ENCODE measurements around the gene LIN28A.

The LIN28A gene

DNA sequence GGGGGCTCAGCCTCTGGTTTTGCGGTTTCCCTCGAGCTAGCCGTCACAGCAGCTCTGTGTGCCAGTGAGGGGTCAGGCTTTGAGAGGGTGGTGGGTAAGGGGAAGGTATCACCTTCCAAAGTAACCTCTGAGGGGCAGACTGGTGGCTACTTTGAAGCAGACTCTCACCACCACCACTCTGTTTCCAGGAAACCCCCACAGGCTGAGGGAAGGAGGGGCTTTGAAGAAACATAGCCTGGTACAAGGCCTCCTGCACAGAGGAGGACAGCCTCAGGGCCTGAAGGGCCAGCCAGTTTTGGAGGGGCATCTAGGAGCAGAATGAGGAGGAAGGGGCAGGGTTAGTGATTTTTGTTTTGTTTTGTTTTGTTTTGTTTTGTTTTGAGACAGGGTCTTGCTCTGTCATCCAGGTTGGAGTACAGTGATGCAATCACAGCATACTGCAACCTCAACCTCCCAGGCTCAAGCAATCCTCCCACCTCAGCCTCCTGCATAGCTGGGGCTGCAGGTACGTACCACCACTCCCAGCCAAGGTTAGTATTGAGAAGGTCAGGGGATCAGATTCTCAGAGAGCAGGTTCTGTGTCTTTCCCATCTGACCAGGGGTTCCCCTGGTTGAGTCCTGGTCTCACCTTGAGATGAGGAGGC lies 20.9 kb upstream of the LIN28A start:
- Histone ChIP-seq H3K36me3 (ENCODE audit: insufficient read depth, low read length) (no peaks in the 10 kb centered on the region), H3K4me3 (ENCODE audit: low read length) (no peak overlapping the region), H3K9ac (ENCODE audit: low read depth, low read length) (no peak overlapping the region), H3K27me3 (ENCODE audit: control insufficient read depth, insufficient read depth, low read length) (peaks cover 25% of the 10 kb centered on the region), H3K4me1 (ENCODE audit: control insufficient read depth, insufficient read depth, low read length) (peaks cover 12% of the 10 kb centered on the region), H3K4me2 (ENCODE audit: low read length) (no peak overlapping the region), H3K9me3 (replicated peaks; ENCODE audit: low read length) (no peaks in the 10 kb centered on the region)

DNA sequence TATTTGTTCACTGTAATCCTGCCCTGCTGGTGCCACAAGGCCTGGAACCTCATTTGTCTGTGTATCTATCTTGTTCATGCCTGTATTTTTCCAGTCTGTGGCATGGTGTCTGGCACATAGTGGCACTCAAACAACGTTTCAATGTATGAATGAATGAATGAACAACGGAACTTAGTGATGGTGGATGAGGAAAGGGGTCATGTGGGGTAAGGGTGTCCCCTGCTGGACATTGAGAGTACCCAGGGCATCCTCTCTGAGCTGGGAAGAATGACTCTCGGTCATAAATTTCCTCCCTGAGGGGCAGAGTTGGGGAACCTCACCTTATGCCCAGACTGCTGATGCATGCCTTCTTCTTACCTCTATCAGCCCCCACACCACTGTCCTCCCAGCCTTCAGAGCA lies 19.2 kb upstream of the LIN28A start:
- Histone ChIP-seq H3K9ac (ENCODE audit: low read depth, low read length) (no peak overlapping the region), H3K36me3 (ENCODE audit: insufficient read depth, low read length) (no peaks in the 10 kb centered on the region), H3K4me2 (ENCODE audit: low read length) (no peak overlapping the region), H3K4me3 (ENCODE audit: low read length) (no peak overlapping the region), H3K27me3 (ENCODE audit: control insufficient read depth, insufficient read depth, low read length) (peaks cover 27% of the 10 kb centered on the region), H3K4me1 (ENCODE audit: control insufficient read depth, insufficient read depth, low read length) (peaks cover 7% of the 10 kb centered on the region), H3K9me3 (replicated peaks; ENCODE audit: low read length) (no peaks in the 10 kb centered on the region)

DNA sequence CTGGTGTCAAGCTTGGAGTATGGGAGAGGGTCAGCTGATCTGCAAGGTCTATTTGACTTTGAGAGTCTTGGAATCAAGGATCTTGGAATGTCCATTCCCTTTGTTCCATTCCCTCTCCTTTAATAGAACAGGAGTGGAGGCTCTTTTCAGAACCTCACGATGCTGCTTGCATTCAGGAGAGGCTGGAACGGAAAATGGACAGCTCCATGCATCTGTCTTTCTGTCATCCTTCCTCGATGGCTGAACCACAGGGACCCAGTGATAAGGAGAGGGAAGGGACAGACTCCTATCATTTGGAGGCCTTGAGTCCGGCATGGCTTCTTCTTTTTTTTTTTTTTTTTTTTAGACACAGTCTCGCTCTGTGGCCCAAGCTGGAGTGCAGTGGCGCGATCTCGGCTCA lies 14.9 kb upstream of the LIN28A start:
- no peaks in the 10 kb centered on the region for H3K36me3 ChIP-seq (ENCODE audit: insufficient read depth, low read length)
- no peak overlapping the region for H3K9ac ChIP-seq (ENCODE audit: low read depth, low read length)
- peaks cover 17% of the 10 kb centered on the region for H3K27me3 ChIP-seq (ENCODE audit: control insufficient read depth, insufficient read depth, low read length)

DNA sequence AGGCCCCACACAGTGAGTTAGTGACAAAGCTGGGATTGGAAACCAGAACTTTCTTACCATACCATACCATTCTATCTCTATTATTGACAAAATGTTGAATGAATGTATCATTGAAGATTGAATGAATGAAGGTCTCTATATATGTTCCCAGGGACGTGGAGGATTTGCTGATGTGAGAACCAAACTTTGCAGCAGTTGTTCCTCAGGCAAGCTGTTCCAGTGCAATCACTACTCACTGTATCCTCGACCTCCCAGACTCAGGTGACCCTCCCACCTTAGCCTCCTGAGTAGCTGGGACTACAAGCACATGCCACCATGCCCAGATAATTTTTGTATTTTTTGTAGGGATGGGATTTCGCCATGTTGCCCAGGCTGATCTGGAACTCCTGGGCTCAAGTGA lies 11.6 kb upstream of the LIN28A start:
- no peaks in the 10 kb centered on the region for H3K4me1 ChIP-seq (ENCODE audit: control insufficient read depth, insufficient read depth, low read length)
- no peaks in the 10 kb centered on the region for H3K9me3 ChIP-seq (replicated peaks; ENCODE audit: low read length)
- no peak overlapping the region for H3K9ac ChIP-seq (ENCODE audit: low read depth, low read length)

More for the DNA sequence above, 14.9 kb upstream of the LIN28A start:
- Histone ChIP-seq H3K9me3 (replicated peaks; ENCODE audit: low read length) (no peaks in the 10 kb centered on the region), H3K4me3 (ENCODE audit: low read length) (no peak overlapping the region), H3K4me1 (ENCODE audit: control insufficient read depth, insufficient read depth, low read length) (no peaks in the 10 kb centered on the region), H3K4me2 (ENCODE audit: low read length) (no peak overlapping the region)

DNA sequence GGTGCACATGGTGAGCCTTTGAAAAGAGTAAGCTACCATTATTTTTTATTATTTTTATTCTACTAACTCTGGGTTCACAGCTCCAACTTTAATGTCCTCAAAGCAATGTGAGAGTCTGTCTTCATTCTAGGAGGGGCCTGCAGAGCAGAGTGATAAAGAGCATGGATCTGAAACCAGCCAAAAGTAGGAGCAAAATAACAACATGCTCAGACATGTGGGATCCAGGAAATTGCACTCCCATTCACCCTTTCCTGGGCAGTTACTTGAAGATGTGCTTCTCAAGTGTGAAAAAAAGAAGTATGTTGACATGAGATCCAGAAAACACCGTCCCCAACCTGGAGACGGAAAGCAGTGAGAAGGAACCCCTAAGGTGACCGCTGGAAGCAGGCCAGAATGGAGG lies 8.7 kb upstream of the LIN28A start:
- Histone ChIP-seq H3K4me1 (ENCODE audit: control insufficient read depth, insufficient read depth, low read length) (peaks cover 3% of the 10 kb centered on the region), H3K36me3 (ENCODE audit: insufficient read depth, low read length) (no peaks in the 10 kb centered on the region), H3K9ac (ENCODE audit: low read depth, low read length) (no peak overlapping the region), H3K9me3 (replicated peaks; ENCODE audit: low read length) (no peaks in the 10 kb centered on the region), H3K27me3 (ENCODE audit: control insufficient read depth, insufficient read depth, low read length) (peaks cover 20% of the 10 kb centered on the region), H3K4me2 (ENCODE audit: low read length) (no peak overlapping the region), H3K4me3 (ENCODE audit: low read length) (no peak overlapping the region)

More for the DNA sequence above, 11.6 kb upstream of the LIN28A start:
- Histone ChIP-seq H3K36me3 (ENCODE audit: insufficient read depth, low read length) (no peaks in the 10 kb centered on the region), H3K4me3 (ENCODE audit: low read length) (no peak overlapping the region), H3K4me2 (ENCODE audit: low read length) (no peak overlapping the region), H3K27me3 (ENCODE audit: control insufficient read depth, insufficient read depth, low read length) (peaks cover 18% of the 10 kb centered on the region)

DNA sequence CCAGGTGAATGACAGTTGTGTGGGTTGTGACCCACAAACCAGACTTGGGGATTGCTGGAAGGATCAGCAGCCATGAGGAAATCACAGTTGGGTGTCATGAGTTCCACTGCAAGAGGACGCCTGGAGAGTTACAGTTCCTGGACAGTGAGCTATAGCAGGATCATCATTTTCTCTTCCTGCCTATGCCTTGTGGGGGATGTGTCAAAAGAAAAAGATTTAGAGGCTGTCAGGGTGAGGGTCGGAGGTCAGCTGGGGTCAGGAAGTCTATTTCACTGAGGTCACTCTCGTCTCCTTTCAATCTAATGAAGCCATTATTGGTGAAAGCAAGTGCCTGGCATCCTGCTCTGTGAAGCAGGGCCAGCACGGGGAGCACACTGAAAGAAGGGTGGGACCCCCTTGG lies 7.0 kb upstream of the LIN28A start:
- peaks cover 3% of the 10 kb centered on the region for H3K4me1 ChIP-seq (ENCODE audit: control insufficient read depth, insufficient read depth, low read length)
- peaks cover 21% of the 10 kb centered on the region for H3K27me3 ChIP-seq (ENCODE audit: control insufficient read depth, insufficient read depth, low read length)
- no peaks in the 10 kb centered on the region for H3K9me3 ChIP-seq (replicated peaks; ENCODE audit: low read length)
- H3K4me3 ChIP-seq (ENCODE audit: low read length): no peak overlapping the region
- no peak overlapping the region for H3K4me2 ChIP-seq (ENCODE audit: low read length)
- H3K36me3 ChIP-seq (ENCODE audit: insufficient read depth, low read length): no peaks in the 10 kb centered on the region
- no peak overlapping the region for H3K9ac ChIP-seq (ENCODE audit: low read depth, low read length)

DNA sequence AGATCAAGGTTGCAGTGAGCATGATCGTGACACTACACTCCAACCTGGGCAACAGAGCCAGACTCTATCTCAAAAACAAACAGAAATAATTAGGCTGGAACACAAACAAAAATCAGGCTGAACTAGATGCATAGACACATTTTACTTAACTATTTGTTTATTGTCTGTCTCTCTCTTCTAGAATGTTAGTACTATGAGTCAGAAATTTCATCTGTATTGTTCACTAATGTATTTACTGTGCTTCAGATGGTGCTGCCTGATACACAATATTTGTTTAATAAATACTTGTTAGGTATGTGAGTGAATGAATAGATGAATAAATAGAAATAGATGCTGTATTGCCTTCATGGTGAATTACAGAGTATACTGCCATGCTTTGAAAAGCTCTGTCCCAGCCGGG lies 6.0 kb upstream of the LIN28A start:
- Histone ChIP-seq H3K4me1 (ENCODE audit: control insufficient read depth, insufficient read depth, low read length) (peaks cover 3% of the 10 kb centered on the region), H3K9me3 (replicated peaks; ENCODE audit: low read length) (no peaks in the 10 kb centered on the region), H3K9ac (ENCODE audit: low read depth, low read length) (no peak overlapping the region), H3K27me3 (ENCODE audit: control insufficient read depth, insufficient read depth, low read length) (peaks cover 31% of the 10 kb centered on the region), H3K4me3 (ENCODE audit: low read length) (no peak overlapping the region), H3K4me2 (ENCODE audit: low read length) (no peak overlapping the region), H3K36me3 (ENCODE audit: insufficient read depth, low read length) (no peaks in the 10 kb centered on the region)

DNA sequence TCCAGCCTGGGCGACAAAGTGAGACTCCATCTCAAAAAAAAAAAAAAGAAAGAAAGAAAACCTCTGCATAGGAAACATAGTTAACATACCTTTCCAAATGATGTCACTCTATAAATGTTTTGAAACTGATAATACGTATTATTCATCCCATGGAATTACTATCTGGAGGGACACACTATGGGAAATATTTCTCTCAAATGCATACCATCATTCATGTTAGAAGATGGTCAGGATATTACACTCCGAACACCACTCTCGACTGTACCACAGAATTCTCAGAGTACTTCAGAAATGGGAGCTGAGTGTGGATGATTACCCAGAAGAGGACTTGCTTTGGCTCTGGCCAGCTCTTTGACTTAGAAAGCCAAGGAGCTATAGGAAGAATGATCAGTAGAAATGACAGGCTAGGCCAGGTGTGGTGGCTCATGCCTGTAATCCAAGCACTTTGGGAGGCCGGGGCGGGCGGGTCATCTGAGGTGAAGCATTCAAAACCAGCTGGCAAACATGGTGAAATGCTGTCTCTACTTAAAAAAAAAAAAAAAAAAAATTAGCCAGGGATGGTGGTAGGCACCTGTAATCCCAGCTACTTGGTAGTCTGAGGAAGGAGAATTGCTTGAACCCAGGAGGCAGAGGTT lies 5.2 kb upstream of the LIN28A start:
- H3K9ac ChIP-seq (ENCODE audit: low read depth, low read length): no peak overlapping the region
- H3K4me2 ChIP-seq (ENCODE audit: low read length): no peak overlapping the region
- H3K4me3 ChIP-seq (ENCODE audit: low read length): no peak overlapping the region
- H3K4me1 ChIP-seq (ENCODE audit: control insufficient read depth, insufficient read depth, low read length): peaks cover 3% of the 10 kb centered on the region
- no peaks in the 10 kb centered on the region for H3K9me3 ChIP-seq (replicated peaks; ENCODE audit: low read length)
- no peaks in the 10 kb centered on the region for H3K36me3 ChIP-seq (ENCODE audit: insufficient read depth, low read length)
- H3K27me3 ChIP-seq (ENCODE audit: control insufficient read depth, insufficient read depth, low read length): peaks cover 36% of the 10 kb centered on the region

DNA sequence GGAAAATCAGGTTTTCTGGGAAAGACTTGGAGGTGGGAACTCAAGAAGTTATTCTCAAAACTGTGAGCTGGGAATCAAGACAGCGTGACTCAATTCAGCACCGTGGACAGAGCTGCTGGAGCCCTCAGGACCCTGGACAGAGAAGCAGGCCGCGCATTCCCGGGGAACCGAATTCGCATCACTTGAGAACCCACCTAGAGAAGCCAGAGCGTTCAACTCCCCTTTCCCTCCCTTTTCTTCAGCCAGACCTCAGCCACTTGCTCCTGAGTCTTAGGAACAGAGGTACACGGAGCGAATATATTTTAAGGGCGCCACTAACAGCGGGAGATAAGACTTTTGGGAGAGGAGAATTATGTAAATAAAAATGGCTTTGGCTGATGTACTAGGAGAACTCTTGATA lies 2.0 kb upstream of the LIN28A start:
- Histone ChIP-seq H3K4me1 (ENCODE audit: control insufficient read depth, insufficient read depth, low read length) (peaks cover 3% of the 10 kb centered on the region), H3K36me3 (ENCODE audit: insufficient read depth, low read length) (no peaks in the 10 kb centered on the region), H3K4me2 (ENCODE audit: low read length) (no peak overlapping the region), H3K9me3 (replicated peaks; ENCODE audit: low read length) (no peaks in the 10 kb centered on the region), H3K4me3 (ENCODE audit: low read length) (no peak overlapping the region), H3K27me3 (ENCODE audit: control insufficient read depth, insufficient read depth, low read length) (peaks cover 55% of the 10 kb centered on the region), H3K9ac (ENCODE audit: low read depth, low read length) (no peak overlapping the region)

DNA sequence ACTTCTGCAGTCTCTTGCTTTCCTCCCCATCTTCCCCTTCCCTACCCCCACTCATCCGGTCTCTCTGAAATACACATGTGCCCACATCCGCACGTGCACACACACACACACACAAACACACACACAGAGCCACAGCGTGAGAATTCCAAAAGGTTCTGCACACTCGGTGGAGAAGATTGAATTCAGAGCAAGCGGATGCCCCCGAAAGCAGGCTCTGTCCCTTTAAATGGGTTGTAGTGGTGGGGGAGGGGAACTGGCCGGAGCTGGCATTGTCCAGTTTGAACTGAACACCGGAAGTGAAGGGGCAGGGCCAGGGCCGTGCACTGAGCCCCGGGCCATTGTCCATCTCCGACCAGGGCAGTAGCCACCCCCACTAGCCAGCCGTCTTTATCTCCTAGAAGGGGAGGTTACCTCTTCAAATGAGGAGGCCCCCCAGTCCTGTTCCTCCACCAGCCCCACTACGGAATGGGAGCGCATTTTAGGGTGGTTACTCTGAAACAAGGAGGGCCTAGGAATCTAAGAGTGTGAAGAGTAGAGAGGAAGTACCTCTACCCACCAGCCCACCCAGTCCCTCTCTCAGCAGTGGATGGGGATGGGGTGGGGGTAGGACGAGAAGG lies 1.3 kb upstream of the LIN28A start:
- Histone ChIP-seq H3K36me3 (ENCODE audit: insufficient read depth, low read length) (no peaks in the 10 kb centered on the region), H3K4me1 (ENCODE audit: control insufficient read depth, insufficient read depth, low read length) (peaks cover 3% of the 10 kb centered on the region), H3K27me3 (ENCODE audit: control insufficient read depth, insufficient read depth, low read length) (peaks cover 56% of the 10 kb centered on the region), H3K9ac (ENCODE audit: low read depth, low read length) (no peak overlapping the region), H3K4me3 (ENCODE audit: low read length) (no peak overlapping the region), H3K4me2 (ENCODE audit: low read length) (no peak overlapping the region), H3K9me3 (replicated peaks; ENCODE audit: low read length) (no peaks in the 10 kb centered on the region)

DNA sequence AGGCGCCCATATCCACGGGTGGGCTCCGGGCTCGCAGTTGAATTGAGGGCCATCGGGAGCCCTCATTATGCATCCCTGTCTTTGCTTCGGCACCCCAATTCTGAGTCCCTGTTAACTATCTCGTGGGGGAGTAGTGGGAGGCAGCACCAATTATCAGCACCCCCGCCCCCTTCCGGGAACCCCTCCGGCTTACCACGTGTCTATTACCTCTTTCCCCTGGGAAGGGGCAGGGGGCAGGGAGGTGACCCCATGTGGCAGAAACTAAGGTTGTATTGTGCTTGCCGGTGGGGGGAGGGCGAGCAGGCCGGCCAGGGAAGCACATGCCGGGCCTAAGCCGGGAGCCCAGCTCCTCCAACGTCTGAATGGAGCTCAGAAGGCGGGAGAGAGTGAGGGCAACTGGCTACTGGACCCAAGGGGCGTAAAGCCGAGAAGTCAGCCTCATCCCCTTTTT lies 1.0 kb downstream of the LIN28A start:
- Histone ChIP-seq H3K9me3 (replicated peaks; ENCODE audit: low read length) (no peaks in the 10 kb centered on the region), H3K27me3 (ENCODE audit: control insufficient read depth, insufficient read depth, low read length) (peaks cover 72% of the 10 kb centered on the region), H3K4me2 (ENCODE audit: low read length) (no peak overlapping the region), H3K4me1 (ENCODE audit: control insufficient read depth, insufficient read depth, low read length) (no peaks in the 10 kb centered on the region), H3K36me3 (ENCODE audit: insufficient read depth, low read length) (no peaks in the 10 kb centered on the region), H3K4me3 (ENCODE audit: low read length) (no peak overlapping the region), H3K9ac (ENCODE audit: low read depth, low read length) (no peak overlapping the region)
